Stimulated activated CD4-positive, alpha-beta T cell treated with anti-CD3 and anti-CD28 coated beads, Interleukin-15, amount 100 ng/mL, for 1 hour (primary cell): ENCODE data around the gene LRCH1.

ENCODE experiments used
- DNase-seq, 2 donors: peaks; one replicate each; pipeline ENCODE4 v3.0.0-alpha.2; 2020; ENCODE audit warnings: low read depth in 1 of 2, low spot score in 1 of 2

LRCH1 gene

DNA sequence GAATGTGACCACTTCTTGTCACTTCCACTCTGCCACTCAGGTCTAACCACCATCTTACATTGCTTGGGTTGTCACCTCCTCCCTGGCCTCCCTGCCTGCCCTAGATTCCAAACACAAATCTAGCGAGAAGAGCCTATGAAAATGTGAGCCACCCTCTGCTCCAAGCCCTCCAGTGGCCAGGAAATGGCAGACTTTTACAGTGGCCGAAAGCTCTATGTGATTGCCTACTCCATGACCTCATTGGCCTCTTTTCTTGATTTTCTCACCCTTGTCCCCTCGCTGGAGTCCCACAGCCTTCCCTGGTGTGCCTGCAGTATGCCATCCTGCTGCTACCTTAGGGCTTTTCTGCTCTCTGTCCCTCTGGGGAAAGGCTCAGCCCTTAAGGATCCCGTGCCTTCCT is 84.2 kb downstream of the LRCH1 start:
- DNase-seq: no peak

DNA sequence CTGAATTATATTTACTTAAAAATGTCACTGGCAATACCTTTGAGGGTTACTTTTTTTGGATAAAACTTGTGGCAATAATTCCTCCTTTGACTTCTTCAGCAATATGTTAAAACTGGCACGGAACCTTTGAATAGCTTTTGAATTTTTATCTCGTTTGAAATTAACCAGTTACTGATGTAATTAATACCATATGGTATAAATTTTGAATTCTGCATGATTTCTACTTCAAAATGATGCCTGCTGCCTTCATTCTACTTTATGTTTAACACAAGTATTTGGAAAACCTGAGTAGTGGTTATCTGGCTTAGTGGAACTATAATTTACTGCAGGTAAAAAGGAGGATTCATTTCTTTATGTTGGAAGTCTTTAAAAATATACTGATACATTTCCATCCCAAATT is 85.3 kb downstream of the LRCH1 start:
- DNase-seq: no peak

DNA sequence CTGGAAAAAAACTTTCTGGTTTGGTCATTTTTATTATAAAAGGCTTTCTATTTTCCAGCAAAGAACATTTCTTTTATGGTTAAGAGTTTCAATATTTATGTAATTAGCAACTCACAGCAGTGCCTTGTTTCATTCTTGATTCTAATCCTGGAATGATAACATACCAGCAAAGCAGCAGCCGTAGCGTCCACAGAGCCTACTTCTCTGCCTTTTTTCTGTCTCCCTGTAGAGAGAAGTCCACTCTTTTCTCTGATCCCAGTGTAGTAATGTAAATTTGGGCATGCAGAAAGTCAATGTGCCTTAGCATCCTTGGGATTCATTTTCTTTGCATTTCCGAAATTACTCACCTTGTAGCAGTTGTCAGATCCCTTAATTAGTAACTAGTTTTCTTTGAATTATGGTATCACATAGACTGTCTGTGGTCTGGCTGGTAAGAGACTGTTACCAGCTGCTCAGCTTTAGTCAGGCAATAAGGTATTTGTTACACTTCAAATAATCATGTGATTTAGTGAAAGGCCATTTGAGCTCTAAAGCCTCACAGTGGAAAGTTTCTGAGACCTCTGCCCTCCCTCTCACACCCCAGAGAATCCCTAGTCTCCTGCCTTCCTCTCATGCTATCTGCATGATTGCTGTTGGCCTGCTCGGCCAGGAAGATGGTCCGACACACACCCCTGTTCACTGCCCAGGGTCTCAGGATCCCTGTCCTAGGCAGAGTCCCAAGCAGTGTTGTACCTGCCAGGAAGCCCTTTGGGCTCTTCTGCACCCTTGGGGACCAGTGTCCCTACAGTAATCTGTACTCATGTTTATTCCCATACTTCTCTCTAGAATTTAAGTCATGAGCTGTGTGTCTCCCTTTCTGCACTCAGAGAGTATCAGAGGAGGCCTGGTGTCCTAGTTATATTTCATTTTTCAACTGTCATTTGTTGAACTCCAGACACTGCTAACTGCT is 86.3 kb downstream of the LRCH1 start:
- no peak for DNase-seq

DNA sequence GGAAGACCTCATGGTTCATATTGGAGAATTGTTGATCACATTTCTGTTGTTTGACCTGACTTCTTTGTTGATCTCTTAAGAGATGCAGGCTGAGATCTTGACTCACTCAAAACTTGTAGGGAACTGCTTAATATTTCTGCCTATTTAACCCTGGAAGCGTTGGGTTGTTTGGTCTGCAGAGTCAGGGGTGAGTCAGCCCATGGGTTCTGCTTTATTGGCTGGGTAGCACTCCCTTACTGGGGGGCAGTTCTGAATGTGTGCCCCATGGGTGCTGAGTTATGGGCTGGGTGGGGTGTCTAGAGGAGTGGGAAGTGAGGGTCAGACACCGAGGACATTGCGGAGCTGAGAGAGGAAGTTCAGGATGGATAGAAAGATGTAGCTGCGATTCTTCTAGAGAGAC is 87.9 kb downstream of the LRCH1 start:
- DNase-seq: no peak

DNA sequence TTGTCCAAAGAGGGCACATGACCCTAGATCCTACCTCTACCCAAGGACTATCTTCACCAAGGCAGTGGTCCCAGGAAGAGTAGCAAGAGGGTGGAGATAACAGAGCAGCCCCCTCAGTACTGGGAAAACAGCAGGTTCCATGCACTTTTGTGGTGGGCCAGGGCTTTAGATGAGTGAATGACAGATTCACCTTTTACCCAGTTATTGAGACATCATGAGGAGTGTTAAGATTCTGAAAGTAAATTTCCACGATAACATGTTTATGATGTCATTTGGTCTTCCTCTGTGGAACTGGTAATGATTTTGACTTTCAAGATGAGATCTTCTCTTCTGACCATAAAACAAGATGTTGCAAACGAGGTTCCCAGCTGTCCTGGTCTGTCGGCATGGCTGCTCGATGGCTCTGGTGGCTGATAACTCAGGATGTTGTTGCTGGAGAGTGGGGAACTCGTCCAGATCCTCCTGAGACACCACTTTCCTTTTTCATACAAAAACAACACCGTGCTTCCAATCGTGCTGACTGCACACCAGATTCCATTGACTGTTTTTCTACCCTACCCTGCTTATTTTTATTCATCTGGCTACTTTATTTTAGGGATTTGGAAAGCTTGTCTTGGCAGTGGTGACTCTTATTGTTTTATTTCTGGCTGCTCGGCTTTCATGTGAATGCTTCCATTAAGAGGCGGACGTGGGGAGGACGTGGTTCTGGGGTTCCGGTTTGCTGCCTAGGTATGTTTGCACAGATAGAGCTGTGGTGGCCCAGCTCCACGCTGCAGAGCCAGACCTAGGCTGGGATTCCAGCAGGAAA is 88.5 kb downstream of the LRCH1 start:
- no peak for DNase-seq

DNA sequence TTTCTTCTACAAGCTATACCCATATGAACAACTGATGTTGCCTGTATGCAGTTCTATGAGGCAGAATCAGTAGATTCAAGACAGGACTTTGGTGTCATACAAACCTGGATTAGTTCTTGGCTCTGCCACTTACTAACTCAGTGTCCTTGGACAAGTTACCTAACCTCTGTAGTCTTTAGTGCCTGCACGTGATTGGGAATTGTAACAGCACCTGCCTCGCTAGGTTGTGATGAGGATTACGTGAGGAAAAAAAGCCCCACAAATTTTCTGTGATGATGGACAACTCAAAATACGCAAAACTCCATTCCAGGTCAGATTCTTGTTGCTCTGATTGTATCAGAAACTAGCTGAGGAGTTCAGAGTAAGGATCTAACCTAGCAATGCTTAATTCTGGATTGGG is 89.3 kb downstream of the LRCH1 start:
- DNase-seq: no peak

DNA sequence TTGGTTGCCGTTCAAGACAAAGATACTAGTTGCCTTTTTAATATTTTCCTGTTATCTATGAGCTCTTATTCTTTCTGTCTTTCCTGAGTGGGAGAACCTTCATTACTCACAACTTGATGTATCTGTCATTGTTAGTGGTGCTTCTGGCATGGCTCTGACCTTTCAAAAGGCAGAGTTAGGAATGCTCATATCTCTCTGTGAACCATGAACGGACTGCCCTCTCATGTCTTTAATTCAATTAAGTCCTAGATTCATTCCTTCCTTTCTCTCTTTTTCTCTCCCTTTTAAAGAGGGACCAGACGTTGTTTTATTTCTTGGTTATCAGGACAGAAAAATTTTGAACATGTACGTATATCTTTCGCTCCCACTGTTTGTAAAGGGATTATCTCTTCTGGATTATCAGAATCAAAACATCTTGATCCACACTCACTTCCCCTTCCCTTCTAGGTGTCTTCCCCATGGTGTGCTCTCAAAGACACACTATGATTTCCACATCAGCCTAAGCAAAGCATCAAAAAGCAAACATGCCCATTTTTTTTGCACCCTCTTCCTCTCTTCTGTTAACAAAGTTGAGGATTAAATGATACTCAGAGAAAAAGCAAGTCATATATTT is 90.3 kb downstream of the LRCH1 start:
- no peak for DNase-seq

DNA sequence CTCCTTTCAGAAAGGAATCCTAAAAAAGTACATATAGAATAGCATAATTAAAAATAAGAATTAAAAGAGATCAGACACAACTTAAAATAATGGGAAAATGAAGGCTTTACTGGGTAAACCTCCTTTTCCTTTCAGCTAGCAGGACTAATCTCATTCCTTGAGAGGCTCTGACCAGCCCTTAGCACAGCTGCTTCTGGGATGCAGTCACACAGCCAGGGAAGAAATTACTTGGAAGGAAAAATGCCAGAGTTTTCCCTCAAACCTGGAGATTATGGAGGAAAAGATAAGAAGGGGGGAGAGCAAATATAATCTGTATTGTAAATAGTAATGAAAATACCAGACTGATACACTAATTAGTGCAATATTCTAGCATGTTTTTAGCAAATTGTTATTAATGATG is 91.8 kb downstream of the LRCH1 start:
- no peak for DNase-seq

DNA sequence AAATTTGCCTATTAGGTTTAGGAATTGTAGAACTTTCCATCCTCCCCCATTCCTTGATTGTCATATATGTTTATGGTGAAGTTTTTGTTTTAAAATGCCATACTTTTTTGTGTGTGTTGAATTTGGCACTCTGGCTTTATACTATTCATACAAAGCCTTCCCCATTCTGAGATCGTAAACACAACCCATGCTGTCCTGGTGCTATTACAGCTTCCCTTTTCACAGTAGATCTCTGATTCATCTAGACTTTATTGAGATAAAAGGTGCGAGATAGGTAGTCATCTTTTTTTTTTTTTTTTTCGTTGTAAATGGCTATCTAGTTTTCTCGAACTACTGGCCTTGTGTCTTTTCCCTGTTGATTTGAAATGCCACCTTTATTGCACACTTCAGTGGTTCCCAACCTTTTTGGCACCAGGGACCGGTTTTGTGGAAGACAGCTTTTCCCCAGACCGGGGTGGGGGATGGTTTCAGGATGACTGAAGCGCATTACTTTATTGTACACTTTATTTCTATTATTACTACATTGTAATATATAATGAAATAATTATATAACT is 94.6 kb downstream of the LRCH1 start:
- no peak for DNase-seq

DNA sequence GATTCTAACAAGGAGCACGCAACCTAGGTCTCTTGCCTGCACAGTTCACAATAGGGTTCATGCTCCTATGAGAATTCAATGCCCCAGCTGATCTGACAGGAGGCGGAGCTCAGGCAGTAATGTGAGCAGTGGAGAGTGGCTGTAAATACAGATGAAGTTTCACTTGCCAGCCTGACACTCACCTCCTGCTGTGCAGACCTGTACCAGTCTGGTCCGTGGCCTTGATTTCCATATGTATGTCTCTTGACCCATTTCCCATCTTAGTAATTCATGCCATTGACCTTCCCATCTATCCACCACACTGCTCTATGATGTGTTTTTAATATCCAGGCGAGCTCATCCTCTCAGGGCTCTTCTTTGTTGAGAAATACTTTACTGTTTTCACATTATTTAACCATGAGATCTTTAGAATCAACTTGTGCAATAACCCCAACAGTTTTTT is 95.2 kb downstream of the LRCH1 start:
- DNase-seq: no peak

DNA sequence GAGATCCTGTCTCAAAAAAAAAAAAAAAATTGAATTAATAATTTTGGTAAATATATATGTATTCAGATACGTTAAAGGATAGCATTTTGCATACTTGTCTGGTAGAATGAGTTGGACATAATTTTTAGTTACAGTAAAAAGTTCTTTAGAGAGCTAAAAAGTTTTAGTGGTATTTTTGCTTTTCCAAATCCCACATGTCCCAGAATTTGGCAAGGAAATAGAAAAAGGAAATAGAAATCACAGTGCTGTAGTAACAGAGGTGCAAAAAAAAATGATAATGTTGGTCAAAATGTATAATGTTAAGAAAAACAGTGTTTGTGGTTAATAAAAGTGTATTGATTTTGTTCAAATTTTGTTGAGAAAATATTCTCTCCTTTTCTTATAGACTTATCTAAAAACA is 96.8 kb downstream of the LRCH1 start:
- DNase-seq: no peak

DNA sequence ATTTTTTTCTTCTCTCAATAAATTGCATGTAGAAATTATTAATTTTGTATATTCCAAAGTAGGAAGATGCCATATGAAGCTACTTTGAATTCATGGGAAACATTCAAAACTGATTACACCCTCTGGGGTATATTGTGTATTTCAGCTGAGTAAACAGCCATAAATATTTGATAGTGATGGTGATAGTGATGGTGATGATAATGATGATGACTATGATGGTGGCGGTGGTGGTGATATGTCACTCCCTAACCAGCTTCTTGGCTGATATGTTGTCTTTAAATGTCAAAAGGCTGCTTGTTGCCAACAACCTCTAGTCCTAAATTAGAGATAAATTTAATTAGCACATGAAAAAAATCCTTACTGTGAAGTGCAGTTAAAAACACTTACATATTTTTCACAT is 102.0 kb downstream of the LRCH1 start:
- no peak for DNase-seq

DNA sequence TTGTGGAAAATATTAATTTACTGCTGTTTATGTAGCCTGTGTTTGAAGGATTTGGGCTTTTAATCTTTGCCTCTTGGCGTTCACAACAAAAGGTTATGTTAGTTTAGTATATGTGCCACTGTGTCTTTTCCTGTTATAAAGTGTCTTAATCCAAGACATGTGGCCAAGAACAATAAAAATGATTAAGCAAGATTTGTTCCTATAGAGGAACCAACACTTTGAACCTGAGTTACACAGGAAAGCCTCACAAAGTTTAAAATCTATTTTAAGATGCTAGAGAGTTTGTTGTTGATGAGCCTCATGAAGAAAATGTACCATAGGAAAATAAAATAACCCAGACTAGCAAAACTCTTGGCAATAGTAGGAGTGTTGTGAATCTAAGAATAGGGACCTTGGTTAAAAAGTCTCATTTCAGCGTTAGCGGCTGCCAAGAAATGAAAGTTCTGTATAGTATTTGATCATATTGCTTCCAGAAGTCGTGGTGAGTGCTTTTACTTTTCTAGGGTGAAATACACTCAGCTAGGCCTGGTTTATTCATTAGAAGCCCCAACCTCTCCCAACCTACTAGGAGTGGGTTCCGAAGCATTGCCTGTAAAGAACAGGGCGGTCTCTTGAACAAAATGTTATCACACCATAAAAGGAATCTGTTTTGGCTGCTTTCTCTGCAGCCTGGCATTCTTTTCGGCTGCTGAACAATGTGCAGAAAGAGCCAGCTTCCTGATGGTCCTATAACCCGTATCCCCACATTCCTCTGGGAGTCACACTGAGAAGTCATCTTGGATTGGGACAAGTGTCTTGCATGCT is 102.6 kb downstream of the LRCH1 start:
- DNase-seq: no peak

DNA sequence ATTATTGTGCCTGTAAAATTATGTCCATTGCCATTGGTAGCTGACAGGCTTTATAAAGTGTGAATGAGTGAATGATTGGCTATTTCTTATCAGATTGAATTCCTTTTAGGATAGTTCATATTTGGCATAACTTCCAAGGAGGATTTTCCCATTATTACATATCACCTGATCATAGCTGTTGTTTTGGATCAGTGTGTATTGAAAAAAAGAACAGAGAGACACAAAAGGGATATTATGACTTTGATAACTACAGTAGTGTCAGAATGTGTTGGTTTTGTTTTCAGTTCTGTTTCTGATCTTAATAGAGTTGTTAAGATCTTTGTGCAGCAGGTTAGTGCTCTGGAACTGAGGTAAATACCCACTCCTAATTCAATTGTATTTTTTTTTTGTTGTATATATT is 103.8 kb downstream of the LRCH1 start:
- no peak for DNase-seq

DNA sequence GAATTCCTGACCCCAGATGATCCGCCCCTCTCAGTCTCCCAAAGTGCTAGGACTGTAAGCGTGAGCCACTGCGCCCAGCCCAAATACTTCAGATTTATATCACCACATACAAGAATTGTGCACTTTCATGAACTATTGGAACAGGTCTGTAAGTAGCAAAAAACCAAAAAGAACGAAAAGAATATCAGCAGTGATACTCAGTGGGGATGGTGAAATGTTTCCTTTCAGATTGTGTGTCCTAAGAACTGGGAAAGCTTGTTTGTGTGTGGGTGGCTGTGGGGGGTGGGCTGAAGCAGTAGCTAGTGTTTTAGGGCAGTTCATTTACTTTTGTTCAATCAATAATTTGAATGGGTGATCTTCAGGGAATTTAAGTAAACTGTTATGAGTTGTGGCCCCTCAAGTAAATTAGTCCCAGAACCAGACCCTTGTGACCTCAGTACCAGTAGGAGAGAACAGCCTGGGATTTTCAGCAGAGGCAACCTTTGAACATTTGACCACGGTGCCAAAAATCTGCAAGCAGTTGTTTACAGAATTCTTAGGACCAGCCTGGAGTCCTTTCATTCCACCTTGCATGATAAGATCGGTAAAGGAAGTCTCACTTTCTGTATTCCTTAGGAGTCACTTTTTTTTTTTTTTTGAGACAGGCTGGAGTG is 106.6 kb downstream of the LRCH1 start:
- no peak for DNase-seq

DNA sequence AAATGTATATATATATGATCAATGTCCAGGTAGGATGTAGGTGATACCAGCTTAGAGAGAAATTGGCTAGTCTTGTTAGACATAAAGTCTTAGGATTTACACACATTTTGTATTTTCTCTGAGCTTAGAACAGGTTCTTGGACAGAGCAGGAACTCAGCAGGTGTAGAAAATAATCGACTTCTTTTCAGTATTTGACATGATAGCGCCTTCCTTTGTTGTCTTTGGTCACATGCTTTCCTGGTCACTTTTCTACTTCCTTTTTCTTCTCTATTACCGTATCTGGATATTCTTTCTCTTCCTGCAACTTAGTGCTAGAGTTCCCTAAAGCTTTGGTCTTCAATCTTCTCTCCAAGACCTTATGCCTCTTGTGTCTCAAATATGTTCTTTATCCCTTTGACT is 107.4 kb downstream of the LRCH1 start:
- no peak for DNase-seq

DNA sequence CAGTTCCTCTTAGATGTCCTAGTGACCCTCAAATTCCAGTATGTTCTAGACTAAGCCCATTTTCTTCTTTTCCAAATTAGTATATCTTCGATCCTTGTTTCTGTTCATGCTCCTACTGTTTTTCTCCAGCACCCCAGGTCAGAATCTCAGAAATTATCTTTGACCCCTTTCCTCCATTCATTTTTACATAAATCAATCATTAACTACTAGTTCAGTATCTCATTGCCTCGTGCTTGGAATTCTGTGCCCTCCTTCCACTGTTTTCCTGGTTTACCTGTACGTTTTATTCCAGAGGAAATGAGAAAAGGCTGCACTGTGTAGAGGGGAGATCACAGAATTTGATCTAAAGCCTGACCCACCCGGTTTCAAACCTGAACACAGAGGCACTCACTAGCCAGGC is 107.9 kb downstream of the LRCH1 start:
- DNase-seq: no peak

DNA sequence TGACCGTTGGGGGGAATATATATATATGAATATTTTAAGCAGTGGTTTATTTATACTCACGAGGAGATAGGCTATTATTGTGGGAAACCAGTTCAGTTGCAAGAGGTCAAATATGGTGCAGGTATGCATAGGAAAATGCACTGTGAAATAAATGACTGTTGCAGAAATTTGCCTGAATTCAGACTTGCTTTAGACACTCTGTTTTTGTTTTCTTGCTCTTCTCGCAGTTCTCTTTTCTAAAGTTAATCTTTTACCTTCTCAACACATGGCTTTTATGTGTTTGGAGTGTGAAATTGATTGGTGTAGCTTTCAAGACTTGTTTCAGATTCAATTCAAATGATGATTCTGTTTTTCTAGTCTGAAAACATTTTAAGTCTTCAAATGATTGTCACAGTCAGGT is 109.7 kb downstream of the LRCH1 start:
- no peak for DNase-seq

DNA sequence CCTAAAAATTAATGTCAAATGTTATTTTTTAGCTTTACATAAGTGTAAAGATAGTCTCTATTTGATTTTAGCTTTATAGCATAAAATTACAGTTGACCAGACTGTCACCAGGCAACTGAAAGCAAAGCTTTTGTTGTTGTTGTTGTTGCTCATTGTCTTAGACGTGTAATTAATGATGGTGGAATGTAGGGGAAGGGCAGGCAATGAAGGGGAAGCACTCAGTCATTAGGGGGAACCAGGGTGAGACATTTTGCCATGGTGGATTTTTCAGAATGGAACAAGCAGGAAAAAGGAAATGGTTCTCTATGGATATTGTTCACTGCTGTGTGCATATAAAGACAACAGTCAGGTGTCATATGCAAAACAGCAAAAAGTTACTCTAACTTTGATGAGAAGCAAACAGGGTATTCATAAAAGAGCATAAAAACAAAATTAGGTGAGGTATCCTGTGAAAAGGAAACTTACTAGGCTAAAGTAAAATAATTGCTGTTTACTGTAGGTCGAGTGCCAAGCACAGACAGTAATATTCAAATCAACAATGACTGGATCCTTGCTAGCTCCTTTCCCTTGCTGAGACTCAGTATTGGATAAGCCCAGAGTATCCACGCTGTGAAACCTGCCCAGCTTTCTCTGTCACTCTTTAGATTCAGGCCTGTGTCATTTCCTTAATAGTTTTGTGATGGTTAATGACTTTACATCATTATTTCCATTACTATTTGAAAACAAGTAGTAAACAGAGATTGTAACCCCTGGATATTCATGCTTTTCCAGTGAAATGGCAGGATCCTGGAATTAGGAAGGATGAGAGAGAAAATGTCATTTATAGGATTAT is 110.5 kb downstream of the LRCH1 start:
- DNase-seq: no peak
